ENCODE data around the gene ABL1. TPM values are rescaled to one million over a fixed set of nuclear protein-coding genes. Genes with fewer than 3 reads are reported as not detected.
"Not testable (repeated sequence)": the region's sequence is repeated elsewhere in the genome, so short reads cannot be mapped to it uniquely, and the experiment has no call there.

Gene ABL1
- total RNA-seq, 2 experiments from 2014 or later: 31.7 to 34.1 TPM

DNA sequence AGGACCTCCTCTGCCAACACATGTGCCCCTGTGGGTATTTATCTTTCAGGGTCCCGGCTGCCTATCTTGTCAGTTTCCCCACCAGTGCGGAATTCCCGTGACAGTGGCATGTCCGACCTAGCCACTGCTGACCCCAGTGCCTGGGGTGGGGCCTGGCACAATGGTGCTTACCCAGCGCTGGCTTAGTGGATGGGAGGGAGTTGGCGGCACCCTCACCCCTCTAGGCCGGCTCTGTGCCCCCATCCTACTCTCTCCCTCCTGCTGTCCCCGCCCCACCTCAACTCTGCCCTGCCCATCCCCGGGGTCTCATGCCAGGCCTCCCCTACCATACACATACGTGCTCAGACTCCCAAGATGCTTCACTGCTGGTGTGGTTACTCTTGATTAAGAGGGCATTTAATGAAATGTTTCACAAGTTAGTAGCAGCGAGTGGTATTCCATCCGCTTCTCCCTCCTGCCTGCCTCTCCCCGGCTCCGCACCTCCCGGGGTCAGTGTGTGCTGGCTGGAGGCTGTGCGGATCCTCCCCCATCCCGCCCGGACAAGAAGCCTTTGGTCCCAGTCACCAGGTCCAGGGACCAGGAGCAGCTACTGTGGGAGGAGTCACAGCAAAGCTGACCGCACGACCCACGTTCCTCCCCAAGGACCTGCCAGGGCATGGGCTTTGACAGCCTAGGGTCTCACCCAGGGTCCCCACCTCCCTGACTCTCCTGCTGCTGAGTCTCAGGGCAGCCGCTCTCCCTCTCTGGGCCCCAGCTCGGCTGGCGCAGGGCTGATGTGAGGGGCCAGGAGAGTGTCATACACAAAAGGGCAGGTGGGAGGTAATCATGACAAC lies 71.1 kb downstream of the ABL1 start:
- no peak for ATAC-seq
- H3K27me3 Mint-ChIP-seq (ENCODE audit: low read depth): no peaks in the 10 kb centered on the region
- no peaks in the 10 kb centered on the region for H3K4me1 Mint-ChIP-seq (ENCODE audit: low read depth)
- H3K36me3 Mint-ChIP-seq (ENCODE audit: low read depth): no peaks in the 10 kb centered on the region
- POLR2A ChIA-PET: no interaction called here
- no peak overlapping the region for H3K4me3 Mint-ChIP-seq
- no peaks in the 10 kb centered on the region for H3K9me3 Mint-ChIP-seq (ENCODE audit: insufficient read depth)
- no peak overlapping the region for H3K27ac Mint-ChIP-seq
- DNase-seq: no peak
- CTCF ChIA-PET: no interaction called here

GRCh38 chr9:130906735-130907416 lies 71.8 kb downstream of the ABL1 start:
- no peaks in the 10 kb centered on the region for H3K4me1 Mint-ChIP-seq (ENCODE audit: low read depth)
- no peak for ATAC-seq
- H3K36me3 Mint-ChIP-seq (ENCODE audit: low read depth): no peaks in the 10 kb centered on the region
- no peak overlapping the region for H3K27ac Mint-ChIP-seq
- POLR2A ChIA-PET: no interaction called here
- no peaks in the 10 kb centered on the region for H3K27me3 Mint-ChIP-seq (ENCODE audit: low read depth)
- H3K4me3 Mint-ChIP-seq: no peak overlapping the region
- CTCF ChIA-PET: no interaction called here
- DNase-seq: no peak
- no peaks in the 10 kb centered on the region for H3K9me3 Mint-ChIP-seq (ENCODE audit: insufficient read depth)

- H3K9me3 Mint-ChIP-seq (ENCODE audit: insufficient read depth): no peaks in the 10 kb centered on the region
- DNase-seq: no peak
- POLR2A ChIA-PET: no interaction called here
- no peaks in the 10 kb centered on the region for H3K36me3 Mint-ChIP-seq (ENCODE audit: low read depth)
- no peak overlapping the region for H3K4me3 Mint-ChIP-seq
- H3K27me3 Mint-ChIP-seq (ENCODE audit: low read depth): no peaks in the 10 kb centered on the region
- no peak overlapping the region for H3K27ac Mint-ChIP-seq
- CTCF ChIA-PET: no interaction called here
- no peak for ATAC-seq
- no peaks in the 10 kb centered on the region for H3K4me1 Mint-ChIP-seq (ENCODE audit: low read depth)
These were observed 73.3 kb downstream of the ABL1 start for GRCh38 chr9:130908146-130908877.

GRCh38 chr9:130908878-130909355 lies 73.9 kb downstream of the ABL1 start:
- H3K4me1 Mint-ChIP-seq (ENCODE audit: low read depth): no peaks in the 10 kb centered on the region

DNA sequence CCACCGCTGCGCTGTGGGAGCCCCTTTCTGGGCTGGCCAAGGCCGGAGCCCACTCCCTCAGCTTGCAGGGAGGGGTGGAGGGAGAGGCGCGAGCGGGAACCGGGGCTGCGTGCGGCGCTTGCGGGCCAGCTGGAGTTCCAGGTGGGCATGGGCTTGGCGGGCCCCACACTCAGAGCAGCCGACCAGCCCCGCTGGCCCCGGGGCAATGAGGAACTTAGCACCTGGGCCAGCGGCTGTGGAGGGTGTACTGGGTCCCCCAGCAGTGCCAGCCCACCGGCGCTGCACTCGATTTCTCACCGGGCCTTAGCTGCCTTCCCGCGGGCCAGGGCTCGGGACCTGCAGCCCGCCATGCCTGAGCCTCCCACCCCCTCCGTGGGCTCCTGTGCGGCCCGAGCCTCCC lies 75.0 kb downstream of the ABL1 start:
- DNase-seq; H3K9me3 Mint-ChIP-seq (ENCODE audit: insufficient read depth); H3K27ac Mint-ChIP-seq; POLR2A ChIA-PET; H3K4me1 Mint-ChIP-seq (ENCODE audit: low read depth); CTCF ChIA-PET; H3K36me3 Mint-ChIP-seq (ENCODE audit: low read depth); H3K27me3 Mint-ChIP-seq (ENCODE audit: low read depth); H3K4me3 Mint-ChIP-seq; ATAC-seq: not testable (repeated sequence)

More at GRCh38 chr9:130908878-130909355, 73.9 kb downstream of the ABL1 start:
- Mint-ChIP-seq H3K4me3 (no peak overlapping the region), H3K36me3 (ENCODE audit: low read depth) (no peaks in the 10 kb centered on the region), H3K9me3 (ENCODE audit: insufficient read depth) (no peaks in the 10 kb centered on the region), H3K27ac (no peak overlapping the region), H3K27me3 (ENCODE audit: low read depth) (no peaks in the 10 kb centered on the region)
- ATAC-seq (no peak), DNase-seq (no peak)
- CTCF ChIA-PET: no interaction called here
- POLR2A ChIA-PET: no interaction called here

DNA sequence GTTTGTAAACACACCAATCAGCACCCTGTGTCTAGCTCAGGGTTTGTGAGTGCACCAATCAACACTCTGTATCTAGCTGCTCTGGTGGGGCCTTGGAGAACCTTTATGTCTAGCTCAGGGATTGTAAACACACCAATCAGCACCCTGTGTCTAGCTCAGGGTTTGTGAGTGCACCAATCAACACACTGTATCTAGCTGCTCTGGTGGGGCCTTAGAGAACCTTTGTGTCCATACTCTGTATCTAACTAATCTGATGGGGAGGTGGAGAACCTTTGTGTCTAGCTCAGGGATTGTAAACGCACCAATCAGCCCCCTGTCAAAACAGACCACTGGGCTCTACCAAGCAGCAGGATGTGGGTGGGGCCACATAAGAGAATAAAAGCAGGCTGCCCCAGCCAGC lies 75.6 kb downstream of the ABL1 start:
- POLR2A ChIA-PET; DNase-seq; CTCF ChIA-PET; H3K27ac Mint-ChIP-seq; H3K36me3 Mint-ChIP-seq (ENCODE audit: low read depth); H3K9me3 Mint-ChIP-seq (ENCODE audit: insufficient read depth); H3K27me3 Mint-ChIP-seq (ENCODE audit: low read depth); H3K4me3 Mint-ChIP-seq; ATAC-seq; H3K4me1 Mint-ChIP-seq (ENCODE audit: low read depth): not testable (repeated sequence)

DNA sequence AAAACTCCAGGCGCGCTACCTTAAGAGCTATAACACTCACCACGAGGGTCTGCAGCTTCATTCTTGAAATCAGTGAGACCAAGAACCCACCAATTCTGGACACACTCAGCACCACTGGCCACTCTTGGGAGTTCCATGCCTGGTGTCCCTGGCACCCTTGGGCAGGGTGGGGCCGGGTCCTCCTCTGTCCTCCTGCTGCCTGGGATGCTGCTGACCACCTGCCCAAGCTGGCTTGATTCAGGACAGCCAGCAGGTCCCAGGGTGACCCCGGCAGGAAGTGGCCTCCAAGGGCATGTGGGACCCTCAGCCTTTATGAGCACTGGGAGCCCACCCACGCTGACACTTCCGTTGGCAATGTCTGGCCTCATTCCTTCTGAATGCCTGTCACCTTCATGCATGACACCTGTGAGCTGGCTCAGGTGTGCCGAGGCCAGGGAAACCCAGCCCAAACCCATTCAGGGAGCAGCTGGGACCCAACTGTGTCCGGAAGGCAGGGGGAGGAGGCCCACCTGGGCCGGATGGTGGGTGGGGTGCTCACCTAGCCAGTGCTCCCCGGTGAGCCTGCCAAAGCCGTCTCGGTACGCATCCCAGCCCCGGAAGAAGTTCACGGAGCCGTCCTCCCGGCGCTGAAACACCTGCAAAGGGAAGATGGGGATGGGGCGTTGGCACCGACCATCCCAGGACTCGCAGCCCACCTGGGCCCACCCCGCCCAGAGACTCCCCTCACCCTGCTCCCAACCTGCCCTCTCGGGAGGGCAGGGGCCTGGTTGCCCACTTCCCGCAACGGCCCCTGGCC lies 76.4 kb downstream of the ABL1 start:
- no peak for DNase-seq
- no peak overlapping the region for H3K27ac Mint-ChIP-seq
- H3K27me3 Mint-ChIP-seq (ENCODE audit: low read depth): no peaks in the 10 kb centered on the region
- ChIA-PET CTCF (no interaction called here), POLR2A (no interaction called here)
- H3K36me3 Mint-ChIP-seq (ENCODE audit: low read depth): no peaks in the 10 kb centered on the region
- H3K4me1 Mint-ChIP-seq (ENCODE audit: low read depth): no peaks in the 10 kb centered on the region
- no peaks in the 10 kb centered on the region for H3K9me3 Mint-ChIP-seq (ENCODE audit: insufficient read depth)
- no peak for ATAC-seq
- no peak overlapping the region for H3K4me3 Mint-ChIP-seq

DNA sequence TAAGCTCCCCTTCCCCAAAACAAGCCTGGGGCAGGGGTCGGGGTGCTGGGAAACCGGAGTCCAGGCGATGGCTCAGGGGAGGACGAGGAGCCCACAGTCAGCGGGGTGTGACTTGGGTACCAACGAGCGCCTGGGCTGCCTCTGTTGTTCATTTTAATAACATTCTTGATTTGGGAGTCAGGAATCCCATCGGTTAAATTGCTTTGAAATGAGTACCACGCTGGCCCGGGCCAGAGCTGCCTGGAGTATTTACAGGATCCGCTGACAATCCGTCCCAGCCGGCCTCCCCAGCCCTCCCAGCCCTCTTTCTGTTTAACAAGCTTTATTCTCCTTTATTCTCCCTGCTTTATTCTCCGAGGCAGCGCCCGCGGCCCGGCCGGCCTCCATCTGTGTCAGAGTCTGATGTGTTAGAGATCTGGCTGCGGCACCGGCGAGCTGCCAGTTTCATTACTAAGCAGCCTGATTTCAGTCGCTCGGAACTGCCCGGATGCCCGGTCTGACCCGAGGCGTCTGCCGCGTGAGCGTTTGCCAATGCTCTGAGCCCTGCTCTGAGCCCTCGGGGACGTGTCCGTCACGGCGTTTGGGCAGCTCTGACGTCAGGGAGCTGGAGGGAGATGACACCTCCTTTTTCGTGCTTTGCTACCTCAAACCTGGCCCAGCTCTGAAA lies 78.0 kb downstream of the ABL1 start:
- H3K27me3 Mint-ChIP-seq (ENCODE audit: low read depth): no peaks in the 10 kb centered on the region
- H3K27ac Mint-ChIP-seq: no peak overlapping the region
- POLR2A ChIA-PET: no interaction called here
- CTCF ChIA-PET: no interaction called here
- no peak overlapping the region for H3K4me3 Mint-ChIP-seq
- no peak for DNase-seq
- H3K36me3 Mint-ChIP-seq (ENCODE audit: low read depth): no peaks in the 10 kb centered on the region
- H3K4me1 Mint-ChIP-seq (ENCODE audit: low read depth): no peaks in the 10 kb centered on the region
- H3K9me3 Mint-ChIP-seq (ENCODE audit: insufficient read depth): no peaks in the 10 kb centered on the region
- no peak for ATAC-seq

DNA sequence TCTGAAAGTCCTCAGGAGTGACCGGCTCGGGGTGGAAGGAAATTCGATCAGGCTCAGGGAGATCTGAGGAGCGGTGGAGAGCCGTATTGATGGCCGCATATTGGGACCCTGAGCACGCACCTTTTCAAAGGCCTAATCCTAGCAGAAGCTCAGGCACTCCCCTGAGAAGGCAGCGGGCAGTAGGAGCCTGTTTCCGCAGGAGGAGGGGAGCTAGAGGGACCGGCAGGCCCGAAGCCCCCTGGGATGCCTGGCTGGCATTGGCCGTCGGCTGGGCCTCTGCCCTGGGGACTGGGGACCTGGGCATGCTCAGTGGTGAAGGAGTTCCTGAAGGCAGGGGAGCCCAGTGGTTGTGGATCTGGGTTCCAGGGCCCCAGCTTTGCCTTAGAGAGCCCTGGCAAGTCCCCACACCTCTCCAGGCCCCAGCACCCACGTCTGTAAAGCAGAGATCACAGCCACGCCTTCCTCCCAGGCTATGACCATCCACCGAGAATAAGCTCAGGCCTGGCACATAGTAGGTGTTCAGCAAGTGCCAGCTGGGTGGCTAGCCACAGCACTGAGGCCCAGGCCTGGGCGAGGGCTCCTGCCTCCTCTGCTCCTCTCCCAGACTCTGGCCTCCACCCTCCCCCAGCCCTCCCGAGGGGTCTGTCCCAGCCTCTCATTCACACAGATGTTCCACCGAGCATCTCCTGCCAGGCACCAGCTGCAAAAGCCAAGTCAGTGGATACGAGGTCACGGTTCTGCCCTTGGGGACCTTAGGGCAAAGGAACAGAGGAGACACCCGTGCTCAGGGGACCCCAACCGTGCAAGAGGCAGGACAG lies 78.8 kb downstream of the ABL1 start:
- CTCF ChIA-PET: interaction anchor here (1.0 kb wide), 1 partner anchor 50 kb away, joined by 3 read pairs; no protein-coding TSS in a partner anchor
- no peak for DNase-seq

GRCh38 chr9:130914417-130915095 lies 79.5 kb downstream of the ABL1 start:
- Mint-ChIP-seq H3K9me3 (ENCODE audit: insufficient read depth) (no peaks in the 10 kb centered on the region), H3K27ac (no peak overlapping the region), H3K4me1 (ENCODE audit: low read depth) (no peaks in the 10 kb centered on the region), H3K36me3 (ENCODE audit: low read depth) (no peaks in the 10 kb centered on the region), H3K4me3 (no peak overlapping the region), H3K27me3 (ENCODE audit: low read depth) (no peaks in the 10 kb centered on the region)
- CTCF ChIA-PET: interaction anchor here (1.0 kb wide), 1 partner anchor 51 kb away, joined by 3 read pairs; no protein-coding TSS in a partner anchor
- POLR2A ChIA-PET: no interaction called here
- DNase-seq (no peak), ATAC-seq (no peak)

More for the DNA sequence above, 78.8 kb downstream of the ABL1 start:
- Mint-ChIP-seq H3K27ac (no peak overlapping the region), H3K4me3 (no peak overlapping the region), H3K27me3 (ENCODE audit: low read depth) (no peaks in the 10 kb centered on the region), H3K4me1 (ENCODE audit: low read depth) (no peaks in the 10 kb centered on the region), H3K36me3 (ENCODE audit: low read depth) (no peaks in the 10 kb centered on the region), H3K9me3 (ENCODE audit: insufficient read depth) (no peaks in the 10 kb centered on the region)
- ATAC-seq: no peak
- POLR2A ChIA-PET: no interaction called here

Data from activated CD8-positive, alpha-beta T cell treated with anti-CD3 and anti-CD28 coated beads, Interleukin-2, amount 10 ng/mL, durations not matched to agents 7 days and 5 days (primary cell).